HG02938 (cell line): Measurements from ENCODE around the gene ACTL6B.

Experiments
- ATAC-seq: cut with Tn5 transposase; IDR thresholded peaks from one replicate; pipeline ENCODE4 v1.9.1; 2021; ENCODE audit warnings: mild to moderate bottlenecking, moderate library complexity; ENCODE audit not compliant: unreplicated experiment

The ACTL6B gene

DNA sequence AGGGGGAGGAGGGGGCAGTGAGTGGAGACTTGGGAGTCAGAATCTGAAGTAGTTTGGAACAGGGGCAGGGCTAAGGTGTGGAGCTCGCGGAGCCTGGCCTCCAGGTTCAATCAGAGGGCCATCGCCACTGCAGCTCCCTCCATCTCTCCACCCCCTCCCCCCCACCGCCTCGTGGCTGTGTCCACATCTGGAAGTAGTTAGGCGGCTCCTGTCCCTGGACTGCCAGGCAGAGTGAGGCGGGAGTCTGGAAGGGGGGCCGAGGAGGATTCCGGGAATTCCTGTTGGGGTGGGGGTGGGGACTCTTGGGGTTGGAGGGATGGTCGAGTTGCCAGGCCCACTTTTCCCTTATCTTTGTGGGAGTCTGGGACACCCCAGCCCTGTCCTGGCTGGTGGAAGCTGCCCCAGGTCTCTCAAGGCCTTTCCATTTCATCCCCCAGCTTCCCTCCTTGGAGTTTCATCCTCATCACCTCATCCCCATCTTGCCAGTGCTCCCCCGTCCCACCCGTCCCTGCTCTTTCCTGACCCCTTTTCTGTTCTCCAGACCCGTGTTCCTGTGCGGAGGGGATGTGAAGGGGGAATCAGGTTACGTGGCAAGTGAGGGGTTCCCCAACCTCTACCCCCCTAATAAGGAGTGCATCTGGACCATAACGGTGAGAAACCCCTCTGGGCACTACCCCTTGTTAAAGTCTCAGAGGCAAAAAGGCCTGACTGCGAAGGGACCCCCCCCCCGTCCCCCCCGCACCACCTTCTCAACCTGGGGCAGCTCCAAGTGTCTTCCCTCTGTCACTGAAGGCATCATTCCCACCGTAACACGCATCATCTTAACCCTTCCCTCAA is 53.1 kb downstream of the ACTL6B start:
- no peak for ATAC-seq

DNA sequence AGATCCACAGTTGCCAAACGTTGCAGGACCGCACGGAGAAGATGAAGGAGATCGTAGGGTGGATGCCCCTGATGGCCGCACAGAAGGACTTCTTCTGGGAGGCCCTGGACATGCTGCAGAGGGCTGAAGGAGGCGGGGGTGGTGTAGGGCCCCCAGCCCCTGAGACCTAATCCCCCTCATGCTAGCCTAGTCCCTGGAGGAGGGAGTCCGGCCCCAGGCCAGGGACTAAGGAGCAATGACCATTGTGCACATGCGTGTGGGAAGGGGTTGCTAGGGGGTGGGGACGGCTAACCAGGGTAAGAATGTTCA is 55.6 kb downstream of the ACTL6B start:
- no peak for ATAC-seq

DNA sequence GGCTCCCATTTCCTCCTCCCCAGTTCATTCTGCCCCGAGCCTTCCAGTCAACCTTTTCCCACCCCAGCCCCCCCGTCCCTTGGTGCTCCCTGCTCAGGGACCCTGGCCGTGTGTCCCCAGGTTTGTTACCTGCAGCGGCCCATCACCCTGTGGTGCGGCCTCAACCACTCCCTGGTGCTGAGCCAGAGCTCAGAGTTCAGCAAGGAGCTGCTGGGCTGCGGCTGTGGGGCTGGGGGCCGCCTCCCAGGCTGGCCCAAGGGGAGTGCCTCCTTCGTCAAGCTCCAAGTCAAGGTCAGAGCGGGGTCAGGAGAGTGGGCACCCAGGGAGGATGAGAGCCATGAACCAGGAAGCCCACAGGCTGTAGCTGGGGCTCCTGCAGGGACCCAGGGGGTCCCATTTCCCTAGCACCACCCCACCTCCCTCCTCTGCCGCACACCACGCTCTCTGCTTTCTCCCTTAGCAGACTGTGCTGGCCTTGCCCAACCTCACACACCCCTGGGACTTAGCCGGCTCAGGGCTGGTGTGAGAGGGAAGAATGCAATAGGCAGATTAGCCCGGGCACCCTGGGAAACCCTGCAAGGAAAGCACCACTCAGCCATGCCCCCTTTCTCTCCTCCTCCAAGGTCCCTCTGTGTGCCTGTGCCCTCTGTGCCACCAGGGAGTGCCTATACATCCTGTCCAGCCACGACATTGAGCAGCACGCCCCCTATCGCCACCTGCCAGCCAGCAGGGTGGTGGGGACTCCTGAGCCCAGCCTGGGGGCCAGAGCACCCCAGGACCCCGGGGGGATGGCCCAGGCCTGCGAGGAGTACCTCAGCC is 56.1 kb downstream of the ACTL6B start:
- ATAC-seq = no peak

DNA sequence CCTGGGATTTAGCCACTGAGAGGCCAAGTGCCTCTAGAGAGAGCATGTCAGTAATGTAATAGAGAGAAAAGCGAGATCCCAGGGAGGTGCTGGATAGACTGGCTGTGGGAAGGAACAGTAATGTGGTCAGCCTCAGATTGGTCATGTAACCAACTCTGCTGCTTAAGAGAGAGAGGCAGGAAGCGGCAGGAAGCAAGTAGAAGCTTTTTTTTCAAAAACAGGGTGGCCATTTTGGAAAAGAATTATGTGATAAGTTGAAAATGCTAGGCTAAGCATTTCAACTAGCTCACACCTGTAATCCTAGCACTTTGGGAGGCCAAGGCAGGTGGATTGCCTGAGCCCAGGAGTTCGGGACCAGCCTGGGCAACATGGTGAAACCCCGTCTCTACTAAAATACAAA is 57.8 kb downstream of the ACTL6B start:
- ATAC-seq = no peak

DNA sequence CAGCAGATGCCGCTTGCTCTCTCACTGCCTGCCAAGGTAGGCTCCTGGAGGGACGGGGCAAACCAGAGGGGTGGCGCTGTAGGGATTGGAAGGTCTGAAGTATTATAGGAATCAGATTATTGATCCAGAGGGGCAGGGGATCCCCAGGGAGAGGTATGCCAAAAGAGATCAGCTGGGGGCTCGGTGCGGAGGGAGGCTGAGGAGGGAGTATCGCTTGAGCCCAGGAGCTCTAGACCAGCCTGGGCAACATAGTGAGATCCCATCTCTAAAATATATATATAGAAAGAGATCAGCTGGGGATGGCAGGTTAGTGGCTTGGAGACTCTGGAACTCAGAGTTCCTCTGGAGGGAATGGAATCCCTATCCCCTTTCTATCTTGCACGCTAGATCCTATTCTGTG is 61.1 kb downstream of the ACTL6B start:
- no peak for ATAC-seq
